Endothelial cell of umbilical vein (primary cell): ENCODE measurements around the gene DDX39A. TPM values are rescaled to one million over a fixed set of nuclear protein-coding genes. Genes with fewer than 3 reads are reported as not detected.

Source experiments
- BruUV-seq: library from RNA; stranded (reverse); fragments of 400-500 nt; replicated peaks from 2 replicates; lab custom pipeline; 2021; lab: Mats Ljungman, UMichigan
- CTCF ChIA-PET: fragments of 300-600, 350-600 bp; sonication (Branson Sonifier 250); formaldehyde crosslinking; loops from one replicate; lab custom pipeline; 2021; ENCODE audit warnings: antibody characterized with exemption, inconsistent platforms; lab: Charles Lee
- POLR2A ChIA-PET: fragments of 300-600, 350-600 bp; sonication (Branson Sonifier 250); formaldehyde crosslinking; loops from one replicate; lab custom pipeline; 2021; ENCODE audit warnings: antibody characterized with exemption, inconsistent platforms; lab: Charles Lee
- DNase-seq: peaks from one replicate; pipeline ENCODE4 v3.0.0-alpha.2; 2011; ENCODE audit warnings: low read depth, low spot score
- FAIRE-seq: peaks from 2 replicates; lab custom pipeline; 2011; peaks lifted over from hg19 to GRCh38; lab: Jason Lieb, UNC
- H2AFZ ChIP-seq: 2 replicates; pipeline ENCODE4 v1.6.0; 2012; ENCODE audit warnings: low read depth, low read length, control low read depth, inconsistent platforms
- H3K27ac ChIP-seq: 2 replicates; pipeline ENCODE4 v1.5.1; 2011; ENCODE audit warnings: low read depth, mild to moderate bottlenecking, control low read depth, low read length, moderate library complexity; ENCODE audit not compliant: insufficient read depth
- H3K27me3 ChIP-seq, 2 experiments: 2 replicates each; pipeline versions ENCODE4 v1.6.0 to v1.6.1; 2011; ENCODE audit warnings: low read length in 2 of 2, mixed read lengths in 1 of 2; ENCODE audit not compliant: control insufficient read depth in 2 of 2, insufficient read depth in 2 of 2
- H3K36me3 ChIP-seq, 2 experiments: 2 replicates in 1 of 2; 3 replicates in 1 of 2; pipeline ENCODE4 v1.5.1; 2011; ENCODE audit warnings: low read length in 2 of 2, mild to moderate bottlenecking in 1 of 2, moderate library complexity in 1 of 2; ENCODE audit not compliant: control insufficient read depth in 2 of 2, insufficient read depth in 2 of 2; ENCODE audit errors: extremely low read depth in 1 of 2
- H3K4me1 ChIP-seq: 3 replicates; pipeline ENCODE4 v1.5.1; 2011; ENCODE audit warnings: mild to moderate bottlenecking, low read length; ENCODE audit not compliant: control insufficient read depth, insufficient read depth; ENCODE audit errors: extremely low read depth
- H3K4me2 ChIP-seq: 2 replicates; pipeline ENCODE4 v1.6.1; 2011; ENCODE audit warnings: low read length, control low read depth, mixed read lengths; ENCODE audit not compliant: insufficient read depth
- H3K4me3 ChIP-seq, 3 experiments: fragments of 200-600 bp in 1 of 3; sonication (generic), shearing (Covaris generic) in 1 of 3; replicated peaks in 1 of 3; 2 replicates each; pipeline ENCODE4 v1.5.1; 2011 to 2016; ENCODE audit warnings: control low read depth in 3 of 3, low read length in 3 of 3, mild to moderate bottlenecking in 2 of 3, inconsistent platforms in 1 of 3, low read depth in 1 of 3, moderate library complexity in 1 of 3; ENCODE audit not compliant: insufficient read depth in 1 of 3
- H3K79me2 ChIP-seq: 2 replicates; pipeline ENCODE4 v1.6.0; 2012; ENCODE audit warnings: low read length, inconsistent platforms; ENCODE audit not compliant: control insufficient read depth, insufficient read depth
- H3K9ac ChIP-seq: replicated peaks from 2 replicates; pipeline ENCODE3; 2011; ENCODE audit warnings: low read length, control low read depth; ENCODE audit not compliant: insufficient read depth; ENCODE audit errors: extremely low read depth
- H3K9me1 ChIP-seq: replicated peaks from 3 replicates; pipeline ENCODE4 v1.6.0; 2011; ENCODE audit warnings: mild to moderate bottlenecking, low read length; ENCODE audit not compliant: control insufficient read depth, insufficient read depth; ENCODE audit errors: extremely low read depth
- H3K9me3 ChIP-seq: replicated peaks from 2 replicates; pipeline ENCODE4 v1.5.1; 2012; ENCODE audit warnings: low read length, inconsistent platforms; ENCODE audit not compliant: control insufficient read depth, insufficient read depth
- H4K20me1 ChIP-seq: replicated peaks from 2 replicates; pipeline ENCODE3; 2011; ENCODE audit warnings: mild to moderate bottlenecking, low read length; ENCODE audit not compliant: control insufficient read depth, insufficient read depth; ENCODE audit errors: extremely low read depth
- EZH2 ChIP-seq: IDR thresholded peaks from 2 replicates; pipeline ENCODE4 v1.6.1; 2012; ENCODE audit warnings: borderline replicate concordance, low read depth, mild to moderate bottlenecking, moderate library complexity, low read length, inconsistent platforms; ENCODE audit not compliant: severe bottlenecking
- FOS ChIP-seq: IDR thresholded peaks from 2 replicates; pipeline ENCODE4 v1.6.1; 2011; ENCODE audit warnings: mild to moderate bottlenecking, low read length, moderate library complexity, borderline replicate concordance; ENCODE audit not compliant: insufficient read depth
- GATA2 ChIP-seq: IDR thresholded peaks from 2 replicates; pipeline ENCODE4 v1.7.0; 2011; ENCODE audit warnings: low read depth, mild to moderate bottlenecking, moderate library complexity, mixed read lengths, low read length; ENCODE audit not compliant: insufficient read length, insufficient read depth
- JUN ChIP-seq: IDR thresholded peaks from 2 replicates; pipeline ENCODE4 v1.6.1; 2011; ENCODE audit warnings: borderline replicate concordance, low read depth; ENCODE audit not compliant: insufficient read length, insufficient read depth
- POLR2A ChIP-seq: IDR thresholded peaks from 2 replicates; pipeline ENCODE4 v1.6.1; 2012; ENCODE audit warnings: low read depth, mild to moderate bottlenecking, control low read depth, low read length
- POLR2AphosphoS5 ChIP-seq: IDR thresholded peaks from 2 replicates; pipeline ENCODE4 v1.6.1; 2012; ENCODE audit warnings: low read depth, mild to moderate bottlenecking, control low read depth, low read length, moderate library complexity; ENCODE audit not compliant: insufficient read depth
- dilution Hi-C: fragments of 300-500 bp; cut with MboI; formaldehyde crosslinking; loops from one replicate; pipeline ENCODE4 v1.15.0; 2019; ENCODE audit warnings: low sequenced_read_pairs; ENCODE audit not compliant: extremely low pct_ligation_motif_present
- intact Hi-C: fragments of 100-400 bp; cut with micrococcal nuclease; formaldehyde crosslinking; loops from one replicate; pipeline ENCODE4 v1.10.0; 2022
- polyA plus RNA-seq, 4 experiments: library from polyadenylated mRNA; depleted of rRNA in 3 of 4; stranded (reverse) in 3 of 4; unstranded in 1 of 4; fragments of >200 nt; gene quantifications; 2 replicates each; pipeline versions ENCODE4 v1.2.1 to v1.2.3, GENCODE V29; 2011 to 2012; ENCODE audit warnings: missing spikeins in 1 of 4
- total RNA-seq: library from RNA; stranded (reverse); gene quantifications from 2 replicates; pipeline ENCODE4 v1.2.3, GENCODE V29; 2021
- TF ChIP-seq, protein P1 (sequence below): IDR thresholded peaks from 2 replicates; pipeline ENCODE4 v1.6.1; 2011; ENCODE audit not compliant: insufficient read depth, insufficient read length

The DDX39A gene
- total and polyA plus RNA-seq, 2 donors (not counting 3 experiments of a cell fraction or from before 2014, with no cell fraction given) = 157 to 158 TPM

DNA sequence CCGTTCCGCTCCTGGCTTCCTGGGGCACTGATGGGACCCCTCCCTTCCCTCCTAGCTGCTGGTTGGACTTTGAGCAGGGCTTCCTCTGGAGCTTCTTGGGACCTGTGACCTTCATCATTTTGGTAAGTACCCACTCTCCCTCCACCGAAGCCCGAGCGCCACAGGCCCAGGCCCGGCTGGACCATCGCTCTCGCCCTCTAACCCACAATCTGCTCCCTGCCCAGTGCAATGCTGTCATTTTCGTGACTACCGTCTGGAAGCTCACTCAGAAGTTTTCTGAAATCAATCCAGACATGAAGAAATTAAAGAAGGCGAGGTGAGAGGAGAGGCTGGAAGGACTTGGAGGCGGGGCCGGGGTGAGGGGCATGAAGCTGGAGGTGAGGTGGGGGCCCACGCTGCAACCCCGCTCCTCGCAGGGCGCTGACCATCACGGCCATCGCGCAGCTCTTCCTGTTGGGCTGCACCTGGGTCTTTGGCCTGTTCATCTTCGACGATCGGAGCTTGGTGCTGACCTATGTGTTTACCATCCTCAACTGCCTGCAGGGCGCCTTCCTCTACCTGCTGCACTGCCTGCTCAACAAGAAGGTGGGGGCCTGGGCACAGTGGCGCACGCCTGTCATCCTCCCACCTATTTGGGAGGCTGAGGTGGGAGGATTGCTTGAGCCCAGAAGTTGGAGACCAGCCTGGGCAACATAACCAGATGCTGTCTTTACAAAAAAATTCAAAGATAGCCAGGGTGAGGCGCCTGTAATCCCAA, 12.3 kb downstream of the DDX39A start:
- H3K4me3 ChIP-seq = no peak overlapping the region
- H3K27me3 ChIP-seq = no peaks in the 10 kb centered on the region
- H3K9me3 ChIP-seq = no peaks in the 10 kb centered on the region
- FAIRE-seq (no peak), DNase-seq (no peak)
- H4K20me1 ChIP-seq = no peaks in the 10 kb centered on the region
- no peak overlapping the region for H3K9ac ChIP-seq
- dilution Hi-C loops (no loop called here), intact Hi-C loops (loop anchor here (1.0 to 2.0 kb wide), 9 partner anchors 12 to 271 kb away; partner anchors contain the start of genes ASF1B and DDX39A)
- CTCF ChIA-PET = interaction anchor here (0.6 to 3.3 kb wide), 30 partner anchors 8 to 527 kb away, joined by 3 to 36 read pairs (median 4); partner anchors contain the start of genes ADGRE5 and ASF1B
- peaks cover 13% of the 10 kb centered on the region for H3K79me2 ChIP-seq
- H2AFZ ChIP-seq = no peak overlapping the region
- no peaks in the 10 kb centered on the region for H3K4me1 ChIP-seq
- POLR2A ChIA-PET = no interaction called here
- H3K9me1 ChIP-seq = no peaks in the 10 kb centered on the region
- no peak overlapping the region for H3K4me2 ChIP-seq
- no peak for TF ChIP-seq POLR2A
- TF ChIP-seq EZH2 = no peak
- no peak for TF ChIP-seq FOS
- no peak for TF ChIP-seq GATA2
- TF ChIP-seq POLR2AphosphoS5 = no peak
- no peak for TF ChIP-seq JUN
- TF ChIP-seq, protein P1, sequence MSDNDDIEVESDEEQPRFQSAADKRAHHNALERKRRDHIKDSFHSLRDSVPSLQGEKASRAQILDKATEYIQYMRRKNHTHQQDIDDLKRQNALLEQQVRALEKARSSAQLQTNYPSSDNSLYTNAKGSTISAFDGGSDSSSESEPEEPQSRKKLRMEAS = no peak
- BruUV-seq = no TSS peak
- peaks cover 26 to 51% of the 10 kb centered on the region in 2 experiments for H3K36me3 ChIP-seq
- H3K27ac ChIP-seq = no peak overlapping the region
